Activated B cell treated with CpG ODN at 0.5 μM for 24 hours (primary cell): ENCODE measurements around the gene CHST15. TPM values are rescaled to one million over a fixed set of nuclear protein-coding genes. Genes with fewer than 3 reads are reported as not detected.

Experiments used
- ATAC-seq: fragments of 200-7000 bp; cut with Tn5 transposase; one replicate; pipeline ENCODE4 v1.10.0; 2021; ENCODE audit warnings: low read depth, mild to moderate bottlenecking, moderate library complexity
- CTCF ChIA-PET: fragments of 350-600 bp; sonication (Branson Sonifier 250); formaldehyde crosslinking; loops from one replicate; lab custom pipeline; 2021; ENCODE audit warnings: antibody characterized with exemption; lab: Charles Lee
- POLR2A ChIA-PET: fragments of 350-600 bp; sonication (Branson Sonifier 250); formaldehyde crosslinking; loops from one replicate; lab custom pipeline; 2021; ENCODE audit warnings: antibody characterized with exemption; lab: Charles Lee
- DNase-seq: peaks from one replicate; pipeline ENCODE4 v3.0.0; 2022
- H3K27ac Mint-ChIP-seq: one replicate; pipeline ENCODE4 v1.8.0; 2020; ENCODE audit warnings: mixed read lengths
- H3K27me3 Mint-ChIP-seq: one replicate; pipeline ENCODE4 v1.8.0; 2021; ENCODE audit warnings: mixed read lengths
- H3K36me3 Mint-ChIP-seq: one replicate; pipeline ENCODE4 v1.8.0; 2021; ENCODE audit warnings: low read depth, mixed read lengths
- H3K4me1 Mint-ChIP-seq: one replicate; pipeline ENCODE4 v1.8.0; 2021; ENCODE audit warnings: mixed read lengths
- H3K4me3 Mint-ChIP-seq: one replicate; pipeline ENCODE4 v1.8.0; 2020; ENCODE audit warnings: mild to moderate bottlenecking, mixed read lengths
- H3K9me3 Mint-ChIP-seq: one replicate; pipeline ENCODE4 v1.8.0; 2020; ENCODE audit warnings: mixed read lengths
- CTCF ChIP-seq: fragments of 200-600 bp; IDR thresholded peaks from one replicate; pipeline ENCODE4 v1.8.0; 2022; ENCODE audit warnings: antibody characterized with exemption, mild to moderate bottlenecking
- intact Hi-C: fragments of 100-400 bp; cut with micrococcal nuclease; formaldehyde crosslinking; loops from one replicate; pipeline ENCODE4 v1.15.1; 2024
- total RNA-seq: library from RNA; stranded (reverse); gene quantifications from 2 replicates; pipeline ENCODE4 v1.2.3, GENCODE V29; 2022

The CHST15 gene
- total RNA-seq, 1 donor from 2014 or later, result 13.8 TPM

- CTCF ChIA-PET, result interaction anchor here (1.4 kb wide), 1 partner anchor 402 kb away, joined by 3 read pairs; no protein-coding TSS in a partner anchor
- ATAC-seq, result no peak
- intact Hi-C loops, result no loop called here
- no peak for TF ChIP-seq CTCF
- Mint-ChIP-seq H3K36me3 (no peaks in the 10 kb centered on the region), H3K27me3 (peaks cover 29% of the 10 kb centered on the region), H3K27ac (no peak overlapping the region), H3K9me3 (peaks cover 16% of the 10 kb centered on the region), H3K4me3 (no peak overlapping the region), H3K4me1 (peaks cover 3% of the 10 kb centered on the region)
- POLR2A ChIA-PET, result no interaction called here
- no peak for DNase-seq
These were observed 106.7 kb downstream of the CHST15 start for GRCh38 chr10:123986736-123987135.

GRCh38 chr10:123974406-123974805 is 119.0 kb downstream of the CHST15 start:
- no peak overlapping the region for H3K27ac Mint-ChIP-seq
- no peaks in the 10 kb centered on the region for H3K36me3 Mint-ChIP-seq
- no peak for TF ChIP-seq CTCF
- no peaks in the 10 kb centered on the region for H3K9me3 Mint-ChIP-seq
- peaks cover 1% of the 10 kb centered on the region for H3K4me1 Mint-ChIP-seq
- ATAC-seq, result no peak
- POLR2A ChIA-PET, result no interaction called here
- DNase-seq, result no peak
- intact Hi-C loops, result no loop called here
- H3K27me3 Mint-ChIP-seq, result peaks cover 67% of the 10 kb centered on the region
- H3K4me3 Mint-ChIP-seq, result no peak overlapping the region
- CTCF ChIA-PET, result no interaction called here

GRCh38 chr10:123972481-123973401 is 120.7 kb downstream of the CHST15 start:
- peaks cover 76% of the 10 kb centered on the region for H3K27me3 Mint-ChIP-seq
- no peaks in the 10 kb centered on the region for H3K9me3 Mint-ChIP-seq
- no peak overlapping the region for H3K27ac Mint-ChIP-seq
- ATAC-seq (no peak), DNase-seq (no peak)
- no peaks in the 10 kb centered on the region for H3K36me3 Mint-ChIP-seq
- peaks cover 2% of the 10 kb centered on the region for H3K4me1 Mint-ChIP-seq
- intact Hi-C loops, result no loop called here
- TF ChIP-seq CTCF, result no peak
- ChIA-PET CTCF (interaction anchor here (0.6 kb wide), 1 partner anchor 461 kb away, joined by 3 read pairs; no protein-coding TSS in a partner anchor), POLR2A (interaction anchor here (0.5 kb wide), 1 partner anchor 463 kb away, joined by 3 read pairs; no protein-coding TSS in a partner anchor)
- no peak overlapping the region for H3K4me3 Mint-ChIP-seq

GRCh38 chr10:123970927-123971286 is 122.5 kb downstream of the CHST15 start:
- no peak for TF ChIP-seq CTCF
- DNase-seq (no peak), ATAC-seq (no peak)
- Mint-ChIP-seq H3K4me1 (peaks cover 4% of the 10 kb centered on the region), H3K27me3 (peaks cover 73% of the 10 kb centered on the region), H3K36me3 (no peaks in the 10 kb centered on the region), H3K9me3 (no peaks in the 10 kb centered on the region), H3K27ac (no peak overlapping the region), H3K4me3 (no peak overlapping the region)
- POLR2A ChIA-PET, result no interaction called here
- intact Hi-C loops, result no loop called here
- CTCF ChIA-PET, result no interaction called here

GRCh38 chr10:123970207-123970926 is 123.0 kb downstream of the CHST15 start:
- ATAC-seq, result no peak
- Mint-ChIP-seq H3K27ac (no peak overlapping the region), H3K36me3 (no peaks in the 10 kb centered on the region), H3K4me1 (peaks cover 4% of the 10 kb centered on the region), H3K27me3 (peaks cover 74% of the 10 kb centered on the region), H3K9me3 (no peaks in the 10 kb centered on the region), H3K4me3 (no peak overlapping the region)
- ChIA-PET POLR2A (no interaction called here), CTCF (no interaction called here)
- intact Hi-C loops, result no loop called here
- no peak for TF ChIP-seq CTCF
- no peak for DNase-seq
